Inflammatory macrophage treated with lipopolysaccharide for 1 hour (primary cell): Measurements from ENCODE around the gene SMPD1.

Source experiments
- DNase-seq, 2 donors: peaks; one replicate each; pipeline ENCODE4 v3.0.0-alpha.2; 2020 to 2022

Gene SMPD1

GRCh38 chr11:6389905-6390717 lies at the start of gene SMPD1:
TSS of gene SMPD1 (plus strand) at chr11:6390474. CDS start at chr11:6390599, 125 bp downstream.
- DNase-seq: peak; percentile 89 to 94

GRCh38 chr11:6345366-6345765 lies 44.9 kb upstream of the SMPD1 start:
- DNase-seq: no peak

- DNase-seq: no peak
These were observed 40.2 kb upstream of the SMPD1 start for GRCh38 chr11:6350043-6350442.

- no peak for DNase-seq
These were observed 39.8 kb upstream of the SMPD1 start for GRCh38 chr11:6350486-6350885.

- DNase-seq: no peak
These were observed 38.4 kb upstream of the SMPD1 start for GRCh38 chr11:6351782-6352382.

GRCh38 chr11:6353367-6353987 lies 36.8 kb upstream of the SMPD1 start:
- peak; percentile 11 to 73 for DNase-seq

GRCh38 chr11:6354651-6355485 lies 35.4 kb upstream of the SMPD1 start:
- DNase-seq: no peak

GRCh38 chr11:6356503-6357055 lies 33.7 kb upstream of the SMPD1 start:
- DNase-seq: no peak

GRCh38 chr11:6357222-6357621 lies 33.1 kb upstream of the SMPD1 start:
- DNase-seq: peak; percentile 85 to 97

- peak; percentile 13 to 21 for DNase-seq
These were observed 30.1 kb upstream of the SMPD1 start for GRCh38 chr11:6360183-6360582.

GRCh38 chr11:6362185-6362872 lies 27.9 kb upstream of the SMPD1 start:
- no peak for DNase-seq

- peak; percentile 71 to 84 for DNase-seq
These were observed 27.2 kb upstream of the SMPD1 start for GRCh38 chr11:6362873-6363678.

- no peak for DNase-seq
These were observed 24.6 kb upstream of the SMPD1 start for GRCh38 chr11:6365659-6366058.

GRCh38 chr11:6371825-6372224 lies 18.4 kb upstream of the SMPD1 start:
- no peak for DNase-seq

- DNase-seq: peak; percentile 36 to 38
These were observed 12.2 kb upstream of the SMPD1 start for GRCh38 chr11:6377902-6378639.

GRCh38 chr11:6378640-6378989 lies 11.7 kb upstream of the SMPD1 start:
- DNase-seq: no peak

- no peak for DNase-seq
These were observed 5.1 kb upstream of the SMPD1 start for GRCh38 chr11:6385046-6385777.

- no peak for DNase-seq
These were observed 2.3 kb upstream of the SMPD1 start for GRCh38 chr11:6387811-6388599.

GRCh38 chr11:6388748-6389147 lies 1.5 kb upstream of the SMPD1 start:
- DNase-seq: no peak
